GM20431 (cell line): ENCODE results near the gene CRACDL.
"Not testable (repeated sequence)": the region's sequence is repeated elsewhere in the genome, so short reads cannot be mapped to it uniquely, and the experiment has no call there.

Source experiments
- in situ Hi-C: fragments of 300-500 bp; cut with MseI, MboI; formaldehyde crosslinking; loops from one replicate; pipeline ENCODE4 v1.15.0; 2020; ENCODE audit warnings: low sequenced_read_pairs; ENCODE audit not compliant: unreplicated experiment

Gene CRACDL

DNA sequence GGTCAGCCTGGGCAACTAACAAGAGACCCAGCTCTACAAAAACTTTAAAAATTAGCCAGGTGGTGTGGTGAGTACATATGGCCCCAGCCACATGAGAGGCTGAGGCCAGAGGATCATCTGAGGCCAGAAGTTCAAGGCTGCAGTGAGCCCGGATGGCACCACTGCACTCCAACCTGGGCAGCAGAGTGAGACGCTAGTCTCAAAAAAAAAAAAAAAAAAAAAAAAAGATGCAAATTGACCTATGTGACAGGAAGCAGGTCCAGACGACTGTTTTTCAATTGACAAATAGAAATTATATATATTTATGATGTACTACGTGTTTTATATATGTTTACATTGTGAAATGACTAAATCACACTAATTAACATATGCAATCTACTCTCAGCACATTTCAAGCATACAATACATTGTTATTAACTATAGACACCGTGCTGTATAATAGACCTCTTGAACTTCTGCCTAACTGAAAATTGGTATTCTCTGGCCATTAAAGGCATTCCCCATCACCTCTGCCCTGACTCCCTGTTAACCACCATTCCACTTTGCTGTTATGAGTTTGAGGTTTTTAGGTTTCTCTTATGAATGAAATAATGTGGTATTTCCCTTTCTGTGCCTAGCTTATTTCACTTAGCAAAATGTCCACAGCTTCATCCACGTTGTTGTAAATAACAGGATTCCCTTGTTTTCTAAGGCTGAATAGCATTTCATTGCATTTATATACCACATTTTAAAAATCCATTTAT lies 172.6 kb downstream of the CRACDL start:
- in situ Hi-C loops, result no loop called here

DNA sequence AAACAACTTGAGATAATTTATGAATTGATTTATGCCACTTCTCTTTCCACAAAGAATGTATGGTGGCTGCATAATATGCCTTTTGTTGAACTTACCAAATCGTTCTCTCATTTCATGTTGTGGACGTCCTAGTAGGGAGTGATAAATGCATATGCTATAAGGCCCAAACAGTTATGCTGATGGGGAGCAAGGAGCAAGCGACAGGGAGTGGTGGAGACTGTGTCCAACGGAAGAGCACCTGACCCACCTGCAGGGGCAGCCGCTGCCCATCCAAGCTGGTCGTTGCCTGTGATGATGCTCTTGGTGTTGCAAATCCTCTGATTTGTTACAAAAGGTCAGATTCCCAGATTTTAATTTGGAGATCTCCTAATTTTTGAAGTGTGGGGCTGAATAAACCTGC lies 174.1 kb downstream of the CRACDL start:
- in situ Hi-C loops, result no loop called here

DNA sequence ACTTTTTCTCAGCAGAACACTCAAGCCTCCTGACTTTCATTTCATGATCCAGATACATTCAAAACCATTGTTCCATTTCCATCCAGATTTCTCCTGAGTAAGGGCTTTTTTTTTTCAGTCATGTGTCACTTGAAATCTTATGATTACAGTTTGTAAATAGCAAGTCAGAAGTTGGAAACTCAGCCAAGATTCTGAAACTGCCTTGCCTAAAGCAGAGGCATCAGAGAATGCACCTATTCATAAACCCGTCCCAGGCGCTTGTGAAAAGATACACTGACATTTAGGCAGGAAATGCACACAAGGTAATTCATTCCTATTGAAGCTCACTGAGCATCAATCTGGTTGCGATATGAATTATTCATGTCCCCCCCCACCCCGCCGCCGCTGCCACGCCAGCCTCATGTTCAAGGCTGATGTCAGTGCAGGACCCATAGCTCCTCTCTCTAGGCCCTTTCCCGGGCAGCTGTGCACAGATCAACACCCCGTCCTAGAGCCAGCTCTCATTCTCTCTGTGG lies 174.7 kb downstream of the CRACDL start:
- in situ Hi-C loops, result no loop called here

DNA sequence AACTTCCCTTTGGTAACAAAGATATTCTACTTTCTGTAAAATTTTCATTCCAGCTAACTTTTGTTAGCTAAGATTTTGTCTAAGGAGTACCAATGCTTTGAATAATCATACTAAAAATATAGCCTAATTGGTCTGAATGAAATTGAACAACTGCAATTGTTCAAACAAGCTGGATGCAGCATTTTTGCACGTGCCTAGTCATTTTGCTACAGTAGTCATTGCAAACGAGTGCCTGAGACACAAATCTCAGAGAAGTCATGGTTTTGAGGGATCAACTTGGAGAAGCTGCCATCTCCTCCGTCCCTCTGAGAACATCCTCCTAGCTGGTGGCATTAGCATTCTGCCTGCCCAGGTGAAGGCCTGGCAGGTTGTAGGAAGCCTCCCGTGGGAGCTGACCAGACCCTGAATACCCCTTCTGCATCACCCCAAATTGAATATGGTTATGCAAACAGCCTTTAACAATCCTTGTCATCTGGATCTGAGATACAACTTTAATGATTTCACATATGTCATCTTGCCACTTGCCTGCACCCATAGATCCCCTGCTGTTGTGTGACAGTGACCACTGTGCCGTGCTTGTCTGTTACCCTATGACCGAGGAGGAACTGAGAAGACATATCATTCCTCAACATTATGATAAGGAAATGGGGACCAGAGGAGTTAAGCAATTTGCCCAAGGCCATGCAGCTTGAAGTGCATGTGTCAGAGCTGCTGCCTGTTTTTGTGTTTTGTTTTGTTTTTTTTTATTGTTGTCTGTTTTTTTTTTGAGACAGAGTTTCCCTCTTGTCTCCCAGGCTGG lies 176.0 kb downstream of the CRACDL start:
- in situ Hi-C loops, result no loop called here

DNA sequence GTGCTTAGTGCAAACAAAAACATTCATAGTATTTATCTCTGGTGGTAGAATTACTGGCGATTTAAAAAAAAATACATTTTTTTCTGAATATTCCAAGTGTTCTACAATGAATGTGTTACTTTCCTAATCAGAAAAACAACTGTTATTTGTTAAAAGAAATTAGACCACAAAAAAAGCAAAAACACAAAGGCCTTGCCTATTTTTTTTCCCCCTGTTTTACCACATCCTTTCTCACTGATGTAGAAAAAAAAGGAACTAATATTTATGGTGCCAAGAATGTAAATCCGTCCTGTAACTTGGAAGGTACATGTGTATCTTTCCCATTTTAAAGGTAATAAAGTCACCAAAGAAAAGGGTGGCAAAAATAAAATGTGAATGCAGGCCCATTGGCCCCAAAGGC lies 176.7 kb downstream of the CRACDL start:
- in situ Hi-C loops, result no loop called here

DNA sequence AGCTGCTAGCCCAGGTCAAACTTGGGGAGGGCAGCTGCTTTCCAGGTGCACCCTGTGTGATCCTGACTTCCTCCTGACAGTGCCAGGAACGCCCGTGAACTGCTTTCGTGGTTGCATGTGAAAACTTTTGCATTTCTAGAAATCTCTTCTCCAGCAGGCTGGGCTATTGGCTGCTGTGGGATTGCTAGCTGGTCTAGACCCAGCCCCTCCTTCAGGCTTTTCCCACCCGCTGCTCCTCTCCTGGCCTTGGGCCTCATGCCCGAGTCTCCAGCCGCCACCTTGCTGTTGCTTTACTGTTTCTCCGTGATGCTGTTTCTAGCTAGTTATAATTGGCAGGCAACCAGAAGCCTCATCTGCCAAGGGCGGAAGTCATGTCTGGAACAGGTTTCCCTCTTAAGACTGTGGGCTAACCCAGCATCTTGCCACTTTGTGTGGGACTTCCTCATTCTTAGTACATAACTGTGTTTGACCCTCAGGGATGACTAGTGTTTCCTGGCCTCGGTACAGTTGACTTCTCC lies 178.1 kb downstream of the CRACDL start:
- in situ Hi-C loops, result no loop called here

DNA sequence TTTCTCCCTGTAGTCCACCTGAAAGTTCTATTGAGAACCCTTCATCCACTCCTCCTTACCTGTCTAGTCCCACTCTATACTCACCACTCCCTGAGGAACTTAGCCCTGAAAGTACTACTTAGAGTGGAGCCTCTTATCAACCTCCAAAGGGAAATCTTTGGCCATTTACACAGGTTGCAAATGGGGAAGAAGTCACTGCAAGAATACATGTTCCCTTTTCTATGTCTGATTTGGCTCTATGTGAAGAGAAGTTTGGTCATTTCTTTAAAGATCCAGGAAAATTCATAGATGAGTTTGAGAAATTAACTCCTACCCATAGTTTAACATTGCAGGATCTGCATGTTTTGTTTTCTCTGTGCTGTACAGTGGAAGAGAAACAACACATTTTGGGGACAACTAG lies 182.2 kb downstream of the CRACDL start:
- in situ Hi-C loops, result no loop called here

DNA sequence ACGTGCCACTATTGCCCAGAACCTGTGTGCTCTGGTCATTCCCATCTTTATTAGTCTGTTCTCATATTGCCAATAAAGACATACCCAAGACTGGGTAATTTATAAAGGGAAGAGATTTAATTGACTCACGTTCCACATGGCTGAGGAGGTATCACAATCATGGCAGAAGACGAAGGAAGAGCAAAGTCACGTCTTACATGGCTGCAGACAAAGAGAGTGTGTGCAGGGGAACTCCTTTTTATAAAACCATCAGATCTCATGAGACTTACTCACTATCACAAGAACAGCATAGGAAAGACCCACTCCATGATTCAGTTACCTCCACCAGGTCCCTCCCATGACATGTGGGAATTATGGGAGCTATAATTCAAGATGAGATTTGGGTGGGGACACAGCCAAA lies 183.3 kb downstream of the CRACDL start:
- in situ Hi-C loops, result not testable (repeated sequence)

DNA sequence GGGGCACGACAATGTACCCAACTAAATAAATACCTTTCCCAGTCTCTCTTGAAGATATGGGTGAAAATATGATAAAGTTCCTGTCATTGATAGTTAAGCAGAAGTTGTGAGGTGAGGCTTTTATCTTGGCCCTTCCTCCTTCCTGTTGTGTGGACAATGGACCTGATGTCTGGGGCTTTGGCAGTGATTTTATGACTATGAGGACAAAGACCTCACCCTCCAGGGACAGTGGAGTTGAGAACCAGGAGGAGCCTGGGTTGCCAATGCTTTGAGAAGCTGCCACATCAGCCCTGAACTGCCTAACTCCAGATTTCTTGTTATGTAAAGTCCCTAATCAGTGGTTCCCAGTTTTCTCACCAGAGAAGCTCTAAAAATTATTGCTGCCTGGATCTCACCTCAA lies 184.3 kb downstream of the CRACDL start:
- in situ Hi-C loops, result no loop called here

DNA sequence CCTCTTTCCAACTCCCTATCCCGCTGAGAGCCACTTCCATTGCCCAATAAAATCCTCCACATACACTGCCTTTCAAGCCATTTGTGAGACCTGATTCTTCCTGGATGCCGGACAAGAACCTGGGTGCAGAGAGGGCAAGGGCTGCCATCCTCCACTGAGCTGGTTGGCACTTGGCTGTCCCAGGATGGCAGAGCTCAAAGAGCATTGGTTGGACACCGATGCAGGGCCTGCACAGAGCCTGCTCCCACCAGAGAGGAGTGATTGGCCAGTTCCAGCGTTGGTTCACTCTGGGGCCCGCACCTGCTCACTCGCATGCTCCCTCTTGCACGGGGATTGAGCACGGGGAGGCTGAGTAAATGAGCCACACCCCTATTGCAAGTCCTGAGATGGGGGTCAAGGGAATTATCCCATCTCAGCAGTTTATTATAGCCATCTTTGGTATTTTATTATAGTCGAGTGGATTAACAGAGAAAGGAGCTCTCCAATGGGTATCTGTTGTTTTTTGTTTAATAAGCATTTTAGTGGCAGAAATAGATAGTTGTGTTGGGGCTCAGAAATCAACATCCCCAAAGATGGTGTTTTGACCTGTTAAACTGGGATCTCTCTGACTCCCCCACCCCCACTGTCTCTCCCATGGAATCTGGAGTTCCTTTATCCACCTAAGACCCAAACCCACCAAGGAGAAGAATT lies 185.3 kb downstream of the CRACDL start:
- in situ Hi-C loops, result no loop called here

DNA sequence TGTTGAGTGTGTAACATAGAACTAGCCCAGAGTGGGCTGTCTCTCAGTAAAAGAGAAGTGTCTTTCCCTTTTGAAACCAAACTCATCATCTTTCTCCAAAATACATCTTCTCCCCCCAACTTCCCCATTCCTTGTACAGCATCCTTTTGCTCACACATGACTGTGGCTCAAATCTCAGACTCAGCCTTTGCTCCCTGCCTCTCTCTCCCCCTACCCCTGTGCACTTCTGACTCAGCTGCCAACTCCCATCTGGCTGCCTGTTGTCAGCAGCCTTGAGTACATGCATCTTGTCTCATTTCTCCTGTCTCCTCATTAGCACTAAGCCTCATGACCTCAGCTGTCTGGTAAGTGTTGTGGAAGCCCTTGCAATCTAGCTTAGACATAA lies 187.0 kb downstream of the CRACDL start:
- in situ Hi-C loops, result no loop called here

DNA sequence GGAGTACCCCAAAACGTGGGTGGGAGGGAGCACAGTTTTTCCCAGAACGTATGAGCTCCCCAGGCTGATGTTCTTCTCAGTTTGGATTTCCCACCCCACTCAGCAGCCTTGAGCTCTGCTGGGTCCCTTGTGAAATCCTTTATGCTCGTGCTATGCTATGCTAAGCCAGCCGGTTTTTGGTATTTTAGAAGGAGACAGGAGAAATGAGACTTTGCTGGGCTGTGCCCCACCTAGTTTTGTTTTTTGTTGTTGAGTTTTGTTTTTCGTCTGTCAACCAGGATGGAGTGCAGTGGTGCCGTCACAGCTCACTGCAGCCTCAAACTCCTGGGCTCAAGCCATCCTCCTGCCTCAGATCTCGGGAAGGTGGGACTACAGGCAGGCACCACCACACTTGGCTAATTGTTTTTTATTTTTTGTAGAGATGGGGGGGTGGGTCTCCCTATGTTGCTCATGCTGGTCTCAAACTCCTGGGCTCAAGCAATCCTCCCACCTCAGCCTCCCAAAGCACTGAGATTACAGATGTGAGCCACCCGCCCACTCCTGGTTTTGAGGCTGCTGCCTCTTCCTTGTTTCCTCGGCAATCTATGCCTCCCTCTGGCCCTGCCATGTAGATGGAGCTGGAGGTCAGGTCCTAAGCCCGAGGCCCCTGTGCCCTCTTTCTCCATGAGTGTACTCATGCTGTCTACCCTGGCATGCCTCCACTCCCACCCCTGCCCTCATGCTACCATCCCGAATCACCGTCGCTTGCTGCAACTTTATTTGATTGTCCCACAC lies 187.5 kb downstream of the CRACDL start:
- in situ Hi-C loops, result no loop called here

DNA sequence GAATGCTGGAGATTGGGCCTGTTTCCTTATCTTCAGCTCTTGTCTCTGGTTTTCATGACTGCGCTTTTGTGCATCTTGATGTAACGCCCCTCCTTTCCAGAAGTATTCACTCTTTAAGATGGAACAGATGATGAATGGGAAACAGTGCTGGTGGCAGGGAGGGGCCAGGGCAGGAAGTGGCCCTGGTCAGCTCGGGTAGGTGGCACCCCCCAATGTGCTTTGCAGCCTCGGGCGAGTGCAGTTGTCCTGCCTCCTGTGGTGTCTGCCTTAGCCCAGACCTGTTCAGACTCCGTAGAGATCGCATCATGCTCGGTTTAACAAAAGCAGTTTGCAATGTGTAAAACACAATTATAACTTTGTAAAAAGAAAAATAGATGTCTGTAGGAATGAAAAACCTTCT lies 188.1 kb downstream of the CRACDL start:
- in situ Hi-C loops, result no loop called here

DNA sequence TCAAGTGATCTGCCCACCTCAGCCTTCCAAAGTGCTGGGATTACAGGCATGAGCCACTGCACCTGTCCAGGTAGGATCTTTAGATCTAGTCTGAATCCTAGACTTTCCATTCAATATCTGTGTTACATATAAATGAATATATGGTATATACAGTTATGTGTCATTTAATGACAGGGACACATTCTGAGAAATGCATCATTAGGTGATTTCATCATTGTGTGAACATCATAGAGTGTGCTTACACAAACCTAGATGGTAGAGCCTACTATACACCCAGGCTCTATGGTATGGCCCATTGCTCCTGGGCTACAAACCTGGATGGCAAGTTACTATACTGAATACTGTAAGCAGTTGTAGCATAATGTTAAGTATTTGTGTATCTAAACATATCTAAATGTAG lies 189.6 kb downstream of the CRACDL start:
- in situ Hi-C loops, result no loop called here

DNA sequence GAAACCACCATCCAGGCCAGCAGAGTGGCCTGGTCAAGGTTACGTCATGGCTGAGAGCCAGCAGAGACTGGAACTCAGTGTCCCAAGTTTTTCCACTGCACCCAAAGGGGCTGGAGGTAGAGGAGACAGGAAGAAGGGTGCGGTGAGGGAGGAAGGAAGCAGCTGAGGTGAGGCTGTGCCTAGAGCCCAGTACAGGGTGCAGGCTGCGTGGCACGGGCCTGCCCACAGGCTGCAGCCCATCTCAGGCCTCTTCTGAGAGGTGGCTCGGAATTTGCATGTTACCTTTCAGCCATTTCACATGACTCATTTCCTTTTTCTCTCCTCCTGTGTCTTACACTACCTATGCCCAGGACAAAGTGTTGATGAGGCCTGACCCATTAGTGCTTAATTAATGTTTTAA lies 191.4 kb downstream of the CRACDL start:
- in situ Hi-C loops, result no loop called here
